Fibroblast of lung (primary cell): Measurements from ENCODE around the gene AHCYL2.
"Not testable (repeated sequence)": the region's sequence is repeated elsewhere in the genome, so short reads cannot be mapped to it uniquely, and the experiment has no call there.

ENCODE experiments used
- EZH2 ChIP-seq: IDR thresholded peaks from 2 replicates; pipeline ENCODE4 v1.5.1; 2012; ENCODE audit warnings: low read length, control low read depth, mild to moderate bottlenecking; ENCODE audit errors: missing control alignments
- TF ChIP-seq, protein P1 (sequence below), 2 donors: IDR thresholded peaks in 1 of 2; conservative IDR thresholded peaks in 1 of 2; 1 replicate in 1 of 2; 2 replicates in 1 of 2; pipeline ENCODE4 v1.5.1; 2011 to 2012; ENCODE audit warnings: low read length in 2 of 2, control low read depth in 1 of 2, inconsistent platforms in 1 of 2, low read depth in 1 of 2, mild to moderate bottlenecking in 1 of 2

DNA sequence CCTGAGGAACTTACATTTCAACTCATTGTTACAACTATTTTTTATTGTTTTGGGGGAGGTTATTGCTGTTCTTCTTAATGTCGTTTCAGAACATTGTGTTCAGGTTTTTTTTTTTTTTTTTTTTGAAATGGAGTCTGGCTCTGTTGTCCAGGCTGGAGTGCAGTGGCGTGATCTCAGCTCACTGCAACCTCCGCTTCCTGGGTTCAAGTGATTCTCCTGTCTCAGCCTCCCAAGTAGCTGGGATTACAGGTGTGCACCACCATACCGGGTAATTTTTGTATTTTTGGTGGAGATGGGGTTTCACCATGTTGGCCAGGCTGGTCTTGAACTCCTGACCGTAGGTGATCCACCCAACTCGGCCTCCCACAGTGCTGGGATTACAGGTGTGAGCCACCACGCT is 144.6 kb downstream of the AHCYL2 start:
- not testable (repeated sequence) for TF ChIP-seq EZH2
- TF ChIP-seq, protein P1, sequence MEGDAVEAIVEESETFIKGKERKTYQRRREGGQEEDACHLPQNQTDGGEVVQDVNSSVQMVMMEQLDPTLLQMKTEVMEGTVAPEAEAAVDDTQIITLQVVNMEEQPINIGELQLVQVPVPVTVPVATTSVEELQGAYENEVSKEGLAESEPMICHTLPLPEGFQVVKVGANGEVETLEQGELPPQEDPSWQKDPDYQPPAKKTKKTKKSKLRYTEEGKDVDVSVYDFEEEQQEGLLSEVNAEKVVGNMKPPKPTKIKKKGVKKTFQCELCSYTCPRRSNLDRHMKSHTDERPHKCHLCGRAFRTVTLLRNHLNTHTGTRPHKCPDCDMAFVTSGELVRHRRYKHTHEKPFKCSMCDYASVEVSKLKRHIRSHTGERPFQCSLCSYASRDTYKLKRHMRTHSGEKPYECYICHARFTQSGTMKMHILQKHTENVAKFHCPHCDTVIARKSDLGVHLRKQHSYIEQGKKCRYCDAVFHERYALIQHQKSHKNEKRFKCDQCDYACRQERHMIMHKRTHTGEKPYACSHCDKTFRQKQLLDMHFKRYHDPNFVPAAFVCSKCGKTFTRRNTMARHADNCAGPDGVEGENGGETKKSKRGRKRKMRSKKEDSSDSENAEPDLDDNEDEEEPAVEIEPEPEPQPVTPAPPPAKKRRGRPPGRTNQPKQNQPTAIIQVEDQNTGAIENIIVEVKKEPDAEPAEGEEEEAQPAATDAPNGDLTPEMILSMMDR (conservative IDR thresholded peaks at IDR 0.05 in 1 of 2, IDR thresholded peaks at IDR 0.05 in 1 of 2; ENCODE audit: low read depth in 1 of 2, low read length in 2 of 2) = not testable (repeated sequence)
